HG03060 (cell line): ENCODE measurements around the gene MSMP.

ENCODE experiments used
- ATAC-seq: cut with Tn5 transposase; IDR thresholded peaks from one replicate; pipeline ENCODE4 v1.9.1; 2021; ENCODE audit warnings: low read depth, moderate number of reproducible peaks; ENCODE audit not compliant: unreplicated experiment

The MSMP gene

DNA sequence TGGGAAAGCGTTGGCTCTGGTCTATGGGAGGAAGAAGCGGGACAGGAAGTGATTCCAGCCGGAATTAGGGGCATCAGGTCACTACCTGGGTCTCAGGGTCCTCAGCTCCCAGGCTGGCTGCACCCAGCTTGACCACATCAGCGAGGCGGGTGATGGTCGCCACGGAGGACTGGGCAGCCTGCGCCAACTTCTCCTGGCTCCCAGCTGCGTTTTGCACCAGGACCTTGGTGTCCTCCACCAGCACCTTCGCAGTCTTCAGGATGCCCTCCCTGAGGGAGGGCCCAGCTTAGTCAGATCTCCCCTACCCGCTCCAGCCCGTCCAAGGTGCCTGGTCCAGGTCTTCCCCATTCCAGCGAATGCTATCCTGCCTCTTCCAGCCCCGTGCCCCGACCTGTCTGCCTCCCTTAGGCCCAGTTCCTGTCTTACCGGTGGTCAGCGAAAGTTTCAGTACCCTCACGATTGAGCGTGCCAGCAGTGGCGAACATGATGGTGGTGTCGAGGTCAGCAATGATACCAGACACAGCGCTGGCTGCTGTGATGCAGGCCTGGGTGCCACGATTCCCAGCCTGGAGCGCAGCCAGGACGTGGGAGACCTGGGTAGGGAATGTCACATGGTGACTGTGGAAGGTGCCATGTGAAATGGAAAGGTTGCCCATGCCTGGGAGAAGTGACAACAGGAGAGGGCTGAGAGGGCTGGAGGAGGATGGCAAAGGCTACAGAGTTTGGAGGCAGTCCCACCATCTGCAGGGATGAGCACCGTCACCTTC, 50.0 kb downstream of the MSMP start:
- no peak for ATAC-seq
